HEK293 (cell line): ENCODE results near the gene RAET1E.

Experiments
- CTCF ChIP-seq: fragments of 450-650 bp; formaldehyde crosslinking; IDR thresholded peaks from 2 replicates; pipeline ENCODE4 v1.5.1; 2016; ENCODE audit warnings: missing biosample characterization, missing genetic modification characterization
- GLIS1 ChIP-seq: fragments of 450-650 bp; formaldehyde crosslinking; IDR thresholded peaks from 2 replicates; pipeline ENCODE4 v1.5.1; 2016; ENCODE audit warnings: missing biosample characterization, missing genetic modification characterization
- KLF10 ChIP-seq: fragments of 450-650 bp; IDR thresholded peaks from 2 replicates; pipeline ENCODE4 v1.5.1; 2018; ENCODE audit warnings: missing biosample characterization, mild to moderate bottlenecking, missing genetic modification characterization
- KLF17 ChIP-seq: fragments of 450-650 bp; formaldehyde crosslinking; IDR thresholded peaks from 2 replicates; pipeline ENCODE4 v1.5.1; 2016; ENCODE audit warnings: missing biosample characterization, missing genetic modification characterization
- KLF9 ChIP-seq: fragments of 450-650 bp; formaldehyde crosslinking; IDR thresholded peaks from 2 replicates; pipeline ENCODE4 v1.5.1; 2016; ENCODE audit warnings: missing biosample characterization, missing genetic modification characterization, low read depth
- PATZ1 ChIP-seq: fragments of 450-650 bp; formaldehyde crosslinking; IDR thresholded peaks from 2 replicates; pipeline ENCODE4 v1.5.1; 2016; ENCODE audit warnings: missing biosample characterization, missing genetic modification characterization
- REST ChIP-seq: fragments of 450-650 bp; formaldehyde crosslinking; IDR thresholded peaks from 2 replicates; pipeline ENCODE4 v1.5.1; 2016; ENCODE audit warnings: missing biosample characterization, missing genetic modification characterization
- SP2 ChIP-seq: fragments of 450-650 bp; formaldehyde crosslinking; IDR thresholded peaks from 2 replicates; pipeline ENCODE4 v1.5.1; 2016; ENCODE audit warnings: missing biosample characterization, missing genetic modification characterization
- SP3 ChIP-seq: fragments of 450-650 bp; formaldehyde crosslinking; IDR thresholded peaks from 2 replicates; pipeline ENCODE4 v1.5.1; 2016; ENCODE audit warnings: missing biosample characterization, missing genetic modification characterization
- TSHZ1 ChIP-seq: fragments of 450-650 bp; formaldehyde crosslinking; IDR thresholded peaks from 2 replicates; pipeline ENCODE4 v1.5.1; 2016; ENCODE audit warnings: missing biosample characterization, missing genetic modification characterization, borderline replicate concordance
- ZBTB17 ChIP-seq: fragments of 450-650 bp; formaldehyde crosslinking; IDR thresholded peaks from 2 replicates; pipeline ENCODE4 v1.5.1; 2016; ENCODE audit warnings: missing biosample characterization, missing genetic modification characterization
- ZBTB44 ChIP-seq: fragments of 450-650 bp; IDR thresholded peaks from 2 replicates; pipeline ENCODE4 v1.5.1; 2018; ENCODE audit warnings: missing biosample characterization, mild to moderate bottlenecking, missing genetic modification characterization
- ZBTB8A ChIP-seq: fragments of 450-650 bp; formaldehyde crosslinking; IDR thresholded peaks from 2 replicates; pipeline ENCODE4 v1.5.1; 2016; ENCODE audit warnings: missing biosample characterization, missing genetic modification characterization
- ZIC2 ChIP-seq: fragments of 450-650 bp; formaldehyde crosslinking; IDR thresholded peaks from 2 replicates; pipeline ENCODE4 v1.5.1; 2016; ENCODE audit warnings: missing biosample characterization, missing genetic modification characterization
- ZNF138 ChIP-seq: fragments of 450-650 bp; formaldehyde crosslinking; IDR thresholded peaks from 2 replicates; pipeline ENCODE4 v1.5.1; 2016; ENCODE audit warnings: missing biosample characterization, missing genetic modification characterization, borderline replicate concordance
- ZNF404 ChIP-seq: fragments of 450-650 bp; formaldehyde crosslinking; IDR thresholded peaks from 2 replicates; pipeline ENCODE4 v1.5.1; 2017; ENCODE audit warnings: missing biosample characterization, missing genetic modification characterization
- ZNF449 ChIP-seq: fragments of 450-650 bp; formaldehyde crosslinking; IDR thresholded peaks from 2 replicates; pipeline ENCODE4 v1.5.1; 2017; ENCODE audit warnings: missing biosample characterization, mild to moderate bottlenecking, missing genetic modification characterization, moderate library complexity
- ZNF501 ChIP-seq: fragments of 450-650 bp; formaldehyde crosslinking; IDR thresholded peaks from 2 replicates; pipeline ENCODE4 v1.5.1; 2016; ENCODE audit warnings: missing biosample characterization, missing genetic modification characterization
- ZNF600 ChIP-seq: fragments of 450-650 bp; formaldehyde crosslinking; IDR thresholded peaks from 2 replicates; pipeline ENCODE4 v1.5.1; 2016; ENCODE audit warnings: missing biosample characterization, missing genetic modification characterization
- ZNF654 ChIP-seq: fragments of 450-650 bp; formaldehyde crosslinking; IDR thresholded peaks from 2 replicates; pipeline ENCODE4 v1.5.1; 2016; ENCODE audit warnings: low read depth, missing biosample characterization, missing genetic modification characterization
- ZNF777 ChIP-seq: fragments of 450-650 bp; formaldehyde crosslinking; IDR thresholded peaks from 2 replicates; pipeline ENCODE4 v1.5.1; 2017; ENCODE audit warnings: missing biosample characterization, missing genetic modification characterization, borderline replicate concordance
- ZNF837 ChIP-seq: fragments of 450-650 bp; formaldehyde crosslinking; IDR thresholded peaks from 2 replicates; pipeline ENCODE4 v1.5.1; 2016; ENCODE audit warnings: missing biosample characterization, missing genetic modification characterization

RAET1E gene

GRCh38 chr6:149922642-149923326, 24.9 kb upstream of the RAET1E start, which contains the start of gene RAET1G (continued):
- no peak for TF ChIP-seq TSHZ1 (tag by site-specific recombination)
- TF ChIP-seq SP2: peak; percentile 85
- peak; percentile 68 for TF ChIP-seq CTCF (tag by site-specific recombination)
- TF ChIP-seq PATZ1 (tag by site-specific recombination): no peak; the same call in 1 of the 2 replicates
- TF ChIP-seq ZBTB8A: peak; percentile 60
- TF ChIP-seq ZBTB44 (tag by site-specific recombination): 0 out of 2 replicates have a peak, but pooled peaks have one; percentile 25
- TF ChIP-seq GLIS1 (tag by site-specific recombination): peak; percentile 65
- TF ChIP-seq ZNF654: no peak
- TF ChIP-seq REST: peak; percentile 61
- TF ChIP-seq KLF10 (tag by site-specific recombination): peak; percentile 92
- TF ChIP-seq ZBTB17 (tag by site-specific recombination): peak; percentile 46; the same call in 1 of the 2 replicates
- TF ChIP-seq ZNF600: no peak
- TF ChIP-seq ZNF837 (tag by site-specific recombination): no peak
- TF ChIP-seq ZNF449 (tag by site-specific recombination): peak; percentile 39; the same call in 1 of the 2 replicates
- 0 out of 2 replicates have a peak, but pooled peaks have one; percentile 11 for TF ChIP-seq ZIC2 (tag by site-specific recombination)
- peak; percentile 94 for TF ChIP-seq KLF9 (tag by site-specific recombination)
- peak; percentile 45; the same call in 1 of the 2 replicates for TF ChIP-seq ZNF777 (tag by site-specific recombination)
- TF ChIP-seq ZNF404 (tag by site-specific recombination): no peak
- peak; percentile 85; the same call in 1 of the 2 replicates for TF ChIP-seq ZNF501
- TF ChIP-seq ZNF138 (tag by site-specific recombination): no peak
- TF ChIP-seq SP3 (tag by site-specific recombination): peak; percentile 48; the same call in 1 of the 2 replicates
- TF ChIP-seq KLF17 (tag by site-specific recombination): peak; percentile 35; the same call in 1 of the 2 replicates
